GM19328 (cell line): ENCODE data around the gene GPR153.
"Not testable (repeated sequence)": the region's sequence is repeated elsewhere in the genome, so short reads cannot be mapped to it uniquely, and the experiment has no call there.

Experiments used
- ATAC-seq: cut with Tn5 transposase; IDR thresholded peaks from one replicate; pipeline ENCODE4 v1.9.1; 2021; ENCODE audit warnings: mild to moderate bottlenecking, moderate library complexity; ENCODE audit not compliant: unreplicated experiment

GPR153 gene

DNA sequence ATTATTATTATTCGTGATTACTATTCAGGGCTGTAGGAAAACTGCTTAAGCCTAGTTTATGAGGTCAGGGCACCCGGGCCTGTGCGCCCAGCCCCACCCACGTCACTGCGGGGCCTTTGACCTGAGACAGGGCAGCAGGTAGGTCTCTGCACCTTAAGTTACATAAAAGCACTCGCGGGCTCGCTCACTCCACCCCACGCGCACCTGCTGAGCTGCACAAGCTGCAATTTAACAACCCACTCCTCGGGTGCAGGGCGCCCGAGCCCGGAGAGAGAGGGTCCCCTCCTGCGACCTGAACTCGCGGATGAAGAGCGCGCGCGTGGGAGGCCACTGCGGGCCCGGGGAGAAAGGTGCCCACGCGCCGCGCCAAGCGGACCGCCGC is 25.6 kb downstream of the GPR153 start:
- ATAC-seq = no peak

DNA sequence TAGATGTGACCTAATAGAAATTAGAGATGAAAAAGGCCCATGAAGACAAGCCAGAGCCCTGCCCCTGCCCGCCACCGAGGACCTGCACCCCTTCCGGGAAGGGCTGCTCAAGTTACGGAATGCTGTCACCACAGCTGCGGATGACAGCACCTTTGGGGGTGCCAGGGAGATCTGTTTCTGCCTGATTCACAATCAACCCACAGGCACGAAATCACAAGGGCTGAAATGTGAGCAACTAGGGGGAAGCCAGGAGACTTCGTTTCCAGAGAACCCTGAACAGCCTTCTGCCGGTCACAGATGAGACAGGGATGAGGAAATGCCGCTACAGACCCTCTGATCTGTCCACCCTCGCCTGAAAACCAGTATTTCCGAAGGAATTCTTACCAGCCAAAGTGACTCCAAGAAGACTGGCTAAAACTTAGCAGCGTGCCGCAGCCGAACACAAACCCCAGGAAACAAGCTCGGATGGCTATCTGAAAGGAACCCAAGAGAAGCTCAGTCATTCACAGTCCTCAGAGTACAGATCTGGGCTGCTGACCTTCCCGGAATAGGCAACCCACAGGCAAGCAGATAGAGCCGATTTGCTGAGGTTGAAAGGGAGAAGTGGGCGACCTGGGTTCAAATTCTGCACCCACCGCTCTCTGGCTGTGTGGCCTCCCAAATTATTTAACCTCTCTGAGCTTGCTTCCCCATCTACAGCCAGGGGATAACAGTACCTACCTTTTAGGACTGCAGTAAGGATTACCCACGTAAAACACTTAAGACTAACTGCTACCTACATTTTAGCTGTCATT is 26.2 kb downstream of the GPR153 start:
- no peak for ATAC-seq

- ATAC-seq = no peak
Observed at GRCh38 chr1:6233376-6233775, 27.5 kb downstream of the GPR153 start.

DNA sequence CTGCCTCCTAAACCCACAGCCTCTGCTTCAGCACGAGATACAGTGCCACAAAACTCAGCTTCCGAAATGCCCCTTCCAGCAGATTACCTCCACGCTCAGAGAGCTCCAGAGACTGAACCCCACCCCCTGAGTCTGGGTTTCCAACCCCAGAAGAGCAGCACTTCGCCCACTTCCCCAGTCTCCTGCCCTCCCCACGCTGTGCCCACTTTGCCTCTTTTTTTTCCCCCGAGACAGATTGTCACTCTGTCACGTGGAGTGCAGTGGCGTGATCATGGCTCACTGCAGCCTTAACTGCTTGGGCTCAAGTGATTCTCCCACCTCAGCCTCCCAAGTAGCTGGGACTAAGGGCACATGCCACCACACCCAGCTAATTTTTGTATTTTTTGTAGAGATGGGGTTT is 35.2 kb downstream of the GPR153 start:
- ATAC-seq = no peak

- ATAC-seq = no peak
Observed at GRCh38 chr1:6224718-6225117, 36.2 kb downstream of the GPR153 start.

DNA sequence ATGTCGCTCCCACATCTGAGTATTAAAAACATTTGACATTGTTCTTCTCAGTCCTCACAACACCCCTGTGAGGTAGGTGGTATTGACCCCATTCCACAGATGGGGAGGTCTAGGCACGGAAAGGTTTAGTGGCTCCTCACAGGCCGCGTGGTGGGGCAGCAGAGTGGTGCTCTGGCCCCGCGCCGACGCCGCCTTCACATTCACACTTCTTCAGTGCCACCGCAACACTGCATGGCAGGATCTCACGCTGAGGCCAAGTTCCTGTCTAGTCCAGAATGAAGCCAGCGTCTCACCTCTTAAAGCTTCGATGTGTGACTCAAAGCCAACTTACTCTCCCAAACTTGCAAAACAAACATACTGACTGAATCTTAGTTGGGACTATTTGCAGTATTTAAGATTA is 37.3 kb downstream of the GPR153 start:
- ATAC-seq = no peak

DNA sequence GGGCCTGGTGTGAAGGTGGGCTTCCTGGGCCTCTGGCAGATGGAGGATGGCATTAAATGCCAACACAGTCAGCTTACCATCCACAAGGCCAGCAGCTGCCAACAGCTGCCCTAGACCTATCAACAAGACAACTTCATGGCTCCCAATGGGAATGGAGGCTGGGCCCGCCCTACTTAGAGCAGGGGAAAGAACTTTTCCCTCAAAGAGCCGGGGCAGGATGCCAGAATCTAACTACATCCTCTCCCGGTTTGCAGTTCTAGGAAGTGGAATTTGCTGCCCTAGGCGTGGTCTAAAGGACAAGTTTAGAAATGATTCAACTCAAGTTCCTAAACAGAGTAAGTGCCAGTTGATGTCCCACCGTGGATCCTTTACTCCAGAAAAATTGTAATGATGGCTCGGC is 38.3 kb downstream of the GPR153 start:
- no peak for ATAC-seq

- no peak for ATAC-seq
Observed at GRCh38 chr1:6221210-6221784, 39.6 kb downstream of the GPR153 start.

DNA sequence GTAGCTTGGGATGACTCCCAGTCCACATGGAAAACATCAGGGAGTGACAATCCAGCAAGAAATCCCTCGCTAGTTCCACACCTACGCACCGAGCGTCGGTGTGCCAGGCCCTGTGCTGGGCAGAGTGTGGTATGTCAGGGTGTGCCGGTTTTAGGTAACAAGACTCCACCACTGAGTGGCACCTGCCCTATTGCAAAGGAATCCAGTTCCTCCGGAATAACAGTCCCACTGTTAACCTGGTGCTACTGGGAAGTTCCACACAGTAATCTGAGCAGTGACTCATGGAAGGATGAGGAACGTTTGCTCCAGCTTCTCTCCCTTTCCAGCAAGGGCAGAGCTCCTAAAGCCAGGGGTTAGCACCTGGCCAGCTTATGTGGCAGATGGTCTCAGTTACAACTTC is 40.7 kb downstream of the GPR153 start:
- no peak for ATAC-seq

DNA sequence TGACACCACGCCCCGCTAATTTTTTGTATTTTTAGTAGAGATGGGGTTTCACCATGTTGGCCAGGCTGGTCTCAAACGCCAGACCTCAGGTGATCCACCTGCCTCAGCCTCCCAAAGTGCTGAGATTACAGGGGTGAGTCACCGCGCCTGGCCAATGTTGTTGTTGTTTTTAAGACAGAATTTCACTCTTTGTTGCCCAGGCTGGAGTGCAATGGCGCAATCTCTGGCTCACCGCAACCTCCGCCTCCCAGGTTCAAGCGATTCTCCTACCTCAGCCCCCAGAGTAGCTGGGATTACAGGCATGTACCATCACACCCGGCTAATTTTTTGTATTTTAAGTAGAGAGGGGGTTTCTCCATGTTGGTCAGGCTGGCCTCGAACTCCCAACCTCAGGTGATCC is 41.3 kb downstream of the GPR153 start:
- ATAC-seq = not testable (repeated sequence)

DNA sequence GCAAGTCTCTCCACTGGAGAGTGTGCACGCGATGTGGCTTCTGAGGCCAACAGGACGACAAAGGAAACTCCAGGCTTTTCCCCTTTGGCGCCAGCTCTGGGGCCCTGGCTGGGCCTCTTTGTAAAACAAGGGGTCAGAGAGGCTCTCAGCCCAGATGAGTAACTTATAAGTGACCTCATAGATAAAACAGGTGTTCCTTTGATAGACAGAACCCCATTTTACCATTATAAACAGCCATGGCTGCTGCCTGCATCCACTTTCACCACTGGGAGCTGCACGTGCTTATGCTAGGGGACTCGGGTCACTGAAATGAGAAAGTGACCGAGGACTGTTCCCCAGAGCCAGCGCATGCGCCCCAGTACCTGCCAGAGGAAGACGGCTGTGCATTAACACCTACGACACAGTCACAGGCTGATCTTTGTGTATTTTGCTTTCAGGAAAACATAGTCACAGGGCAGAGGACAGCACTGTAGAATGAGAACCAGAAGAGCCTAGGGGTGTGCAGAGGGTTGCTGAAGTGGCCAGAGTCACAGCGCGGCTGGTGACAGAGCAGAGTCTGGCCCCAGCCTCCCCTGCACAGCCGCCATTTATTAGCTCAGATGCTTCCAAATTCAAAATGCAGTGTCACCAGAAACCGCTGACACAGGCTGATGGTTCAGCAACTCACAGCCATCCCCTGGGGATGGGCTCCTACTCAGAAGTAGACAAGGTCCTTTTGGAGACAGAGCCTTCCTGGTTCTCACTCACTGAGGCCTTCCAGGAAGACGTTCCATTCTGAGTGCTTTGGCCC is 42.3 kb downstream of the GPR153 start:
- ATAC-seq = no peak

DNA sequence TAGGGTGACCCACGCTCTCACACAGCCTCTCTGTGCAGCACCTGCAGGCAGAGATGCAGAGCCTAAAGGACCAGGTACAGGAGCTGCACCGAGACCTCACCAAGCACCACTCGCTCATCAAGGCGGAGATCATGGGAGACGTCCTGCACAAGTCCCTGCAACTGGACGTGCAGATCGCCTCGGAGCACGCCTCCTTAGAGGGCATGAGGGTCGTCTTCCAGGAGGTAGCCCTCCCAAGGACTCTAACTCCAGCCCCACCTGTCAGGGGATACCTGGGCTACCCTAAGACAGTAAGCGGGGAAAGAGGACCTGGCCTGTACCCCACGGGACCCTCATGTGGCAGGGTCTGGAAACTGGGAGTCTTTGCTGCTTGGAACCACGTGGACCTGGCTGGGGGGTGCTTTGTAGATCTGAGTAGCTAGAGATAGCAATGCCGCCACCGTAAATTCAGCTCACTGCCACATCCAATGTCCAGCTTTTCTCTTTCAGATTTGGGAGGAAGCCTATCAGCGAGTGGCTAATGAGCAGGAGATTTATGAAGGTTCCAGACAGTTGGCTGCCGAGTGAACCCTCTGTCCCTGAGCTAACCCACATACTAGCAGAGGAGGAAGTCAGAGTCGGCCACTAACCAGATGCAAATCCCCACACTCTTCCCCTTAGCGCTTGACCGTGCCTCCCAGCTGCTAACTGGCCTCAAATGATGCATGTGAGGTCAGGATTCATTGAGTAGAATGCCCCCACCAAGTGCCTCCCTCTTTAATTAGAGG is 48.5 kb downstream of the GPR153 start:
- ATAC-seq = no peak

DNA sequence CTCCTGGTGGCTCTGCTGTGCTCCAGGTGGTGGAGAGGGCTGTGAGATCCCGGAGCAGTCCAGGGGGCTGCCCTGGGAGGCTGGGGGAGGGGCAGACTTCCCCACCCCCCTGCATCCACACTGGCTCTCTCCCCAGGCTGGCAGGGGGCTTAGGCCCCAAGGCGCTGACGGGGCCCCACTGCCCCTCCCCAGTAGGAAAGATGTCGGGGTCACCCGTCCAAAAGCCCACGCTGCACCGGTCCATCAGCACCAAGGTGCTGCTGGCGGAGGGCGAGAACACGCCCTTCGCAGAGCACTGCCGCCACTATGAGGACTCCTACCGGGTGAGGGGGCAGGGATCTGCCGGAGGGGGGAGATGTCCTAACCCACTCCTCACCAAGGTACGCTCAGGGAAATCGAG is 49.2 kb downstream of the GPR153 start:
- no peak for ATAC-seq

GRCh38 chr1:6210591-6211355 is 50.1 kb downstream of the GPR153 start:
- no peak for ATAC-seq

- no peak for ATAC-seq
Observed at GRCh38 chr1:6209661-6210580, 51.0 kb downstream of the GPR153 start.

DNA sequence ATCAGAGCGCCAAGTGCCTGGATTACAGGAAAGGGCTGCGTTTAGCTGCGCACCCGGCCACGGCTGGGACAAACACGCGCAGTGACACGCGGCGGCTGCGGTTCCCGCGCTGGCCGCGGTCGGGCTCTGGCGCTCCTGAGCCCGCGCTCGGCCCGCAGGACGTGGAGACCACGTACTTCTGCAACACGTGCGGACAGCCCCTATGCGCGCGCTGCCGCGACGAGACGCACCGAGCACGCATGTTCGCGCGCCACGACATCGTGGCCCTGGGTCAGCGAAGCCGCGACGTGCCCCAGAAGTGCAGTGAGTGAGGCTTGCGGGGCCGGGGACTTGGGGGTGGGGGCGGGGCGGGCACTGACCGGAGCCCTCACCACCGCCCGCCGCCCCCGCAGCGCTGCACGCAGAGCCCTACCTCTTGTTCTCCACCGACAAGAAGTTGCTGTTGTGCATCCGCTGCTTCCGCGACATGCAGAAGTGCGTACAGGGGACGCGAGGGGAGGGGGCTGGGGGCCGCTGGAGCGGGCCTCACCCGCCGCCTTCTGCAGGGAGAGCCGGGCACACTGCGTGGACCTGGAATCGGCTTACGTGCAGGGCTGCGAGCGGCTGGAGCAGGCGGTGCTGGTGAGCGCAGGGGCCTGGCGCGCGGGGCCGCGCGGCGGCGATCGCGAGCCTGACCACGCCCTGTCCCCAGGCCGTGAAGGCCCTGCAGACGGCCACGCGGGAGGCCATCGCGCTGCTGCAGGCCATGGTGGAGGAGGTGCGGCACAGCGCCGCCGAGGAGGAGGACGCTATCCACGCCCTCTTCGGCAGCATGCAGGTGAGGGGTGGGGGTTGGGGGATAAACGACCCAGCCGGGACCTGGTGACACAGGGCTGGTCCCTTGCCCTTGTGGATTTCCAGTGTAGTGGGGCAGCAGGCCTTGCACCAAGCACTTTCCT is 51.9 kb downstream of the GPR153 start:
- ATAC-seq = no peak

- no peak for ATAC-seq
Observed at GRCh38 chr1:6207921-6208320, 53.0 kb downstream of the GPR153 start.
